HEK293 (cell line): Measurements from ENCODE around the gene IGSF9.

Source experiments
- GLIS1 ChIP-seq: fragments of 450-650 bp; formaldehyde crosslinking; IDR thresholded peaks from 2 replicates; pipeline ENCODE4 v1.5.1; 2016; ENCODE audit warnings: missing biosample characterization, missing genetic modification characterization
- SETDB1 ChIP-seq: IDR thresholded peaks from one replicate; pipeline ENCODE4 v1.6.1; 2017; ENCODE audit warnings: mild to moderate bottlenecking, low read length, moderate library complexity, mixed read lengths; ENCODE audit not compliant: insufficient read length
- TCF7L2 ChIP-seq: IDR thresholded peaks from 2 replicates; pipeline ENCODE4 v1.6.1; 2011; ENCODE audit warnings: low read depth, mild to moderate bottlenecking, inconsistent platforms, low read length, moderate library complexity, borderline replicate concordance
- ZBTB17 ChIP-seq: fragments of 450-650 bp; formaldehyde crosslinking; IDR thresholded peaks from 2 replicates; pipeline ENCODE4 v1.5.1; 2016; ENCODE audit warnings: missing biosample characterization, missing genetic modification characterization
- ZFHX2 ChIP-seq: fragments of 450-650 bp; formaldehyde crosslinking; conservative IDR thresholded peaks from 2 replicates; pipeline ENCODE4 v1.5.1; 2016; ENCODE audit warnings: missing biosample characterization, missing genetic modification characterization
- ZFP41 ChIP-seq: fragments of 450-650 bp; formaldehyde crosslinking; IDR thresholded peaks from 2 replicates; pipeline ENCODE4 v1.5.1; 2016; ENCODE audit warnings: missing biosample characterization, missing genetic modification characterization, borderline replicate concordance
- ZNF157 ChIP-seq: fragments of 450-650 bp; formaldehyde crosslinking; IDR thresholded peaks from 2 replicates; pipeline ENCODE4 v1.5.1; 2016; ENCODE audit warnings: missing biosample characterization, missing genetic modification characterization
- ZNF776 ChIP-seq: fragments of 450-650 bp; formaldehyde crosslinking; IDR thresholded peaks from 2 replicates; pipeline ENCODE4 v1.5.0; 2017; ENCODE audit warnings: missing biosample characterization, missing genetic modification characterization, borderline replicate concordance
- ZNF785 ChIP-seq: fragments of 450-650 bp; formaldehyde crosslinking; IDR thresholded peaks from 2 replicates; pipeline ENCODE4 v1.5.1; 2016; ENCODE audit warnings: missing biosample characterization, missing genetic modification characterization
- TF ChIP-seq, protein P1 (sequence below): fragments of 450-650 bp; formaldehyde crosslinking; optimal IDR thresholded peaks from 2 replicates; pipeline ENCODE3; 2016; ENCODE audit warnings: missing biosample characterization, mild to moderate bottlenecking, missing genetic modification characterization
- TF ChIP-seq, protein P2 (sequence below): fragments of 450-650 bp; formaldehyde crosslinking; IDR thresholded peaks from 2 replicates; pipeline ENCODE4 v1.5.1; 2016; ENCODE audit warnings: missing biosample characterization, missing genetic modification characterization
- TF ChIP-seq, protein P3 (sequence below): fragments of 450-650 bp; formaldehyde crosslinking; IDR thresholded peaks from 2 replicates; pipeline ENCODE4 v1.5.1; 2016; ENCODE audit warnings: missing biosample characterization, missing genetic modification characterization
- TF ChIP-seq, protein P4 (sequence below): fragments of 450-650 bp; formaldehyde crosslinking; IDR thresholded peaks from 2 replicates; pipeline ENCODE4 v1.5.1; 2017; ENCODE audit warnings: missing biosample characterization, missing genetic modification characterization

DNA sequence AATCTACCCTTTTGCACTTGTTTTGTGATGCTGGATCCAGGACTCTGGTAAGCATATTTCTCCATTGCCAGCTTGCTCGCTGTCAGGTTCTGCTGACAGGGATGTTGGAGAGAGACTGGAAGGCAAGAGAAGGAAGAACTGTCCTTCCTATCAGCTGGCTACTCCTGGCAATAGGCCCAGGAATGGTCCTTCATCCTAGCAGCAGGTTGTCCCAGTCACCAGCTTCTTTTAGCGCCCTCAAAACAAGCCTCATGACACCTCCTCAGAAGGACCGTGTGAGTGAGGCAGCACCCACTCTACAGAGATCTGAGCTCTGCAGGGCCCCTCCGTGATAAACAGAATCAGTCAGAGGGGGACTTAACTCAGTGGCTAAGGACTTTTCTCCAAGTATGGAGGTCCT, 41.8 kb upstream of the IGSF9 start:
- no peak for TF ChIP-seq SETDB1
- TF ChIP-seq, protein P1, sequence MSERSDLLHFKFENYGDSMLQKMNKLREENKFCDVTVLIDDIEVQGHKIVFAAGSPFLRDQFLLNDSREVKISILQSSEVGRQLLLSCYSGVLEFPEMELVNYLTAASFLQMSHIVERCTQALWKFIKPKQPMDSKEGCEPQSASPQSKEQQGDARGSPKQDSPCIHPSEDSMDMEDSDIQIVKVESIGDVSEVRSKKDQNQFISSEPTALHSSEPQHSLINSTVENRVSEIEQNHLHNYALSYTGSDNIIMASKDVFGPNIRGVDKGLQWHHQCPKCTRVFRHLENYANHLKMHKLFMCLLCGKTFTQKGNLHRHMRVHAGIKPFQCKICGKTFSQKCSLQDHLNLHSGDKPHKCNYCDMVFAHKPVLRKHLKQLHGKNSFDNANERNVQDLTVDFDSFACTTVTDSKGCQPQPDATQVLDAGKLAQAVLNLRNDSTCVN (tag by site-specific recombination): no peak
- TF ChIP-seq ZBTB17 (tag by site-specific recombination): no peak
- TF ChIP-seq, protein P2, sequence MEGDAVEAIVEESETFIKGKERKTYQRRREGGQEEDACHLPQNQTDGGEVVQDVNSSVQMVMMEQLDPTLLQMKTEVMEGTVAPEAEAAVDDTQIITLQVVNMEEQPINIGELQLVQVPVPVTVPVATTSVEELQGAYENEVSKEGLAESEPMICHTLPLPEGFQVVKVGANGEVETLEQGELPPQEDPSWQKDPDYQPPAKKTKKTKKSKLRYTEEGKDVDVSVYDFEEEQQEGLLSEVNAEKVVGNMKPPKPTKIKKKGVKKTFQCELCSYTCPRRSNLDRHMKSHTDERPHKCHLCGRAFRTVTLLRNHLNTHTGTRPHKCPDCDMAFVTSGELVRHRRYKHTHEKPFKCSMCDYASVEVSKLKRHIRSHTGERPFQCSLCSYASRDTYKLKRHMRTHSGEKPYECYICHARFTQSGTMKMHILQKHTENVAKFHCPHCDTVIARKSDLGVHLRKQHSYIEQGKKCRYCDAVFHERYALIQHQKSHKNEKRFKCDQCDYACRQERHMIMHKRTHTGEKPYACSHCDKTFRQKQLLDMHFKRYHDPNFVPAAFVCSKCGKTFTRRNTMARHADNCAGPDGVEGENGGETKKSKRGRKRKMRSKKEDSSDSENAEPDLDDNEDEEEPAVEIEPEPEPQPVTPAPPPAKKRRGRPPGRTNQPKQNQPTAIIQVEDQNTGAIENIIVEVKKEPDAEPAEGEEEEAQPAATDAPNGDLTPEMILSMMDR (tag by site-specific recombination): no peak
- no peak for TF ChIP-seq TCF7L2
- no peak for TF ChIP-seq ZFHX2 (tag by site-specific recombination)
- TF ChIP-seq ZNF776: no peak
- TF ChIP-seq, protein P3, sequence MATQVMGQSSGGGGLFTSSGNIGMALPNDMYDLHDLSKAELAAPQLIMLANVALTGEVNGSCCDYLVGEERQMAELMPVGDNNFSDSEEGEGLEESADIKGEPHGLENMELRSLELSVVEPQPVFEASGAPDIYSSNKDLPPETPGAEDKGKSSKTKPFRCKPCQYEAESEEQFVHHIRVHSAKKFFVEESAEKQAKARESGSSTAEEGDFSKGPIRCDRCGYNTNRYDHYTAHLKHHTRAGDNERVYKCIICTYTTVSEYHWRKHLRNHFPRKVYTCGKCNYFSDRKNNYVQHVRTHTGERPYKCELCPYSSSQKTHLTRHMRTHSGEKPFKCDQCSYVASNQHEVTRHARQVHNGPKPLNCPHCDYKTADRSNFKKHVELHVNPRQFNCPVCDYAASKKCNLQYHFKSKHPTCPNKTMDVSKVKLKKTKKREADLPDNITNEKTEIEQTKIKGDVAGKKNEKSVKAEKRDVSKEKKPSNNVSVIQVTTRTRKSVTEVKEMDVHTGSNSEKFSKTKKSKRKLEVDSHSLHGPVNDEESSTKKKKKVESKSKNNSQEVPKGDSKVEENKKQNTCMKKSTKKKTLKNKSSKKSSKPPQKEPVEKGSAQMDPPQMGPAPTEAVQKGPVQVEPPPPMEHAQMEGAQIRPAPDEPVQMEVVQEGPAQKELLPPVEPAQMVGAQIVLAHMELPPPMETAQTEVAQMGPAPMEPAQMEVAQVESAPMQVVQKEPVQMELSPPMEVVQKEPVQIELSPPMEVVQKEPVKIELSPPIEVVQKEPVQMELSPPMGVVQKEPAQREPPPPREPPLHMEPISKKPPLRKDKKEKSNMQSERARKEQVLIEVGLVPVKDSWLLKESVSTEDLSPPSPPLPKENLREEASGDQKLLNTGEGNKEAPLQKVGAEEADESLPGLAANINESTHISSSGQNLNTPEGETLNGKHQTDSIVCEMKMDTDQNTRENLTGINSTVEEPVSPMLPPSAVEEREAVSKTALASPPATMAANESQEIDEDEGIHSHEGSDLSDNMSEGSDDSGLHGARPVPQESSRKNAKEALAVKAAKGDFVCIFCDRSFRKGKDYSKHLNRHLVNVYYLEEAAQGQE (tag by site-specific recombination): no peak
- no peak for TF ChIP-seq GLIS1 (tag by site-specific recombination)
- no peak for TF ChIP-seq ZFP41 (tag by site-specific recombination)
- TF ChIP-seq ZNF157 (tag by site-specific recombination): no peak
- TF ChIP-seq, protein P4, sequence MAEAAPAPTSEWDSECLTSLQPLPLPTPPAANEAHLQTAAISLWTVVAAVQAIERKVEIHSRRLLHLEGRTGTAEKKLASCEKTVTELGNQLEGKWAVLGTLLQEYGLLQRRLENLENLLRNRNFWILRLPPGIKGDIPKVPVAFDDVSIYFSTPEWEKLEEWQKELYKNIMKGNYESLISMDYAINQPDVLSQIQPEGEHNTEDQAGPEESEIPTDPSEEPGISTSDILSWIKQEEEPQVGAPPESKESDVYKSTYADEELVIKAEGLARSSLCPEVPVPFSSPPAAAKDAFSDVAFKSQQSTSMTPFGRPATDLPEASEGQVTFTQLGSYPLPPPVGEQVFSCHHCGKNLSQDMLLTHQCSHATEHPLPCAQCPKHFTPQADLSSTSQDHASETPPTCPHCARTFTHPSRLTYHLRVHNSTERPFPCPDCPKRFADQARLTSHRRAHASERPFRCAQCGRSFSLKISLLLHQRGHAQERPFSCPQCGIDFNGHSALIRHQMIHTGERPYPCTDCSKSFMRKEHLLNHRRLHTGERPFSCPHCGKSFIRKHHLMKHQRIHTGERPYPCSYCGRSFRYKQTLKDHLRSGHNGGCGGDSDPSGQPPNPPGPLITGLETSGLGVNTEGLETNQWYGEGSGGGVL (tag by site-specific recombination): no peak
- no peak for TF ChIP-seq ZNF785 (tag by site-specific recombination)
